HG03196 (cell line): ENCODE data around the gene MATN3.
"Not testable (repeated sequence)": the region's sequence is repeated elsewhere in the genome, so short reads cannot be mapped to it uniquely, and the experiment has no call there.

Experiments
- ATAC-seq: cut with Tn5 transposase; IDR thresholded peaks from one replicate; pipeline ENCODE4 v1.9.1; 2021; ENCODE audit not compliant: unreplicated experiment

MATN3 gene, protein sequence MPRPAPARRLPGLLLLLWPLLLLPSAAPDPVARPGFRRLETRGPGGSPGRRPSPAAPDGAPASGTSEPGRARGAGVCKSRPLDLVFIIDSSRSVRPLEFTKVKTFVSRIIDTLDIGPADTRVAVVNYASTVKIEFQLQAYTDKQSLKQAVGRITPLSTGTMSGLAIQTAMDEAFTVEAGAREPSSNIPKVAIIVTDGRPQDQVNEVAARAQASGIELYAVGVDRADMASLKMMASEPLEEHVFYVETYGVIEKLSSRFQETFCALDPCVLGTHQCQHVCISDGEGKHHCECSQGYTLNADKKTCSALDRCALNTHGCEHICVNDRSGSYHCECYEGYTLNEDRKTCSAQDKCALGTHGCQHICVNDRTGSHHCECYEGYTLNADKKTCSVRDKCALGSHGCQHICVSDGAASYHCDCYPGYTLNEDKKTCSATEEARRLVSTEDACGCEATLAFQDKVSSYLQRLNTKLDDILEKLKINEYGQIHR

DNA sequence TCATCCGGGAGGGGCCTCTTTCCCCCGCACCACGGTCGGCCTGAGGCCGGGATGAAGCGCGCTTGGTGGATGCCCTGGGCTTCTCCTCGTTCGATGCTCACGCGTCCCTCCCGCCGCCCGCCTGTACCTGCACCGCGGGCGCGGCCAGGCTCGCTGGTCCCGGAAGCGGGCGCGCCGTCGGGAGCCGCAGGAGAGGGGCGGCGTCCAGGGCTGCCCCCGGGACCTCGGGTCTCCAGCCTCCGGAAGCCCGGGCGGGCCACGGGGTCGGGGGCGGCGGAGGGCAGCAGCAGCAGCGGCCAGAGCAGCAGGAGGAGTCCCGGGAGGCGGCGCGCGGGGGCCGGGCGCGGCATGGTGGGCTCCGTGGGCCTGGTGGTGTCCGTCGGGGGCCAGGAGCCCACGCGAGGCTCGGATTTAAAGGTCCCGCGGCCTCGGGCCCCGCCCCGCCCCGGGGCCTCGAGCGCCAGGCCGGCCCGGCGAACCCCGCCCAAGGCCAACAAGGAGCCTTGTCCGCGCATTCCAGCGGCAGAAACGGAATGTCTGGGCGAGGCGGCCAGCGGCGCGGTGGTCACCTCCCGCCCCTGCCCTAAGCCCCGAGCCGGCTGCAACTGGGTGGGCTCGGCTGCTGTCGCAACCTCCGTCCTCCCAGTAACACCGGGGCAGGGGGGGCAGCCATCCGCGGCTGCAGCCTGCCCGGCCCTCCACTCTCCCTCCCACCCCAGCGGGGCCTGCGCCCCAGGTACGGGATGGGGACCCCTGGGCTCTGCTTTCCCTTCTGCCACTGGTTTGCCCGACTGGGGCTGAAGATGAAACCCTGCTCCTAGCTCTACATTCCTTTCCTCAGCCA, at the start of gene MATN3:
Gene MATN3 (minus strand): TSS at position 387 of the 844 bp plus-strand sequence. CDS start 37 bp downstream, at position 350.
- no peak for ATAC-seq

DNA sequence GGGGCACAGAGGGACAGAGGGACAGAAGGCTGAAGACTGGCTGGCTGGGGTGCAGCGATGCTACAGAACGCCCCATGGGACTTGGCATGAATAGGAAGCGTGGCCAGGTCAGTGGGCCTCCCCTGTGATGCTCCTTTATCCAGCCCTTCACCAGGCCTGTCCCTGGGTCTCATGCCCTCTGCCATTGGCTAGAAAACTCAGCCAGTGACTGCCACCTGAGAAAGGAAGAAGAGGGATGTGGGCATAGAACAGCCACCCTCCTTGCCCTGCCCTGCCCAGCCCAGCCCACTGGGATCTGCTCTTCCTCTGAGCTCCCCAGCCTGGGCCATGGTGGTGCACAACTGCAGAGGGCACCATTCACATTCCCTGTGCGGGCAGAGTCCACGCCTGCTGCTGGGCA, 49.5 kb upstream of the MATN3 start:
- ATAC-seq, result no peak

DNA sequence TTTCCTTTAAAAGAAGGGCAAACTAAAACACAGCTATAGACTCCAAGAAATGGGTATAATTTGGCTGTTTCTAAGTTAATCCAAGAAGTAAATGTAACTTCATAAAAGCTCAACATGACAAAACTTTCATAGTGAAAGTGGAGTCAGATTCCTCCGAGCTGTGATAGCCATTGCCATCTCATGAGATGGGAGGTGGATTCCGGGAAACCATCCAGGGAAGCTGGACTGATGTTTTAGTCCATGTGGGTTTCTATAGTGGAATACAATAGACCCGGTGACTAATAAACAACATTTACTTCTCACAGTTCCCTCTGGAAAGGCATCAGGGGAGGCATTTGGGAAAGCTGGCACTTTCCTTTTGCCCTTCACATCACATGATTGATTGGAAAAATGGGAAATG, 49.0 kb upstream of the MATN3 start:
- ATAC-seq, result no peak

DNA sequence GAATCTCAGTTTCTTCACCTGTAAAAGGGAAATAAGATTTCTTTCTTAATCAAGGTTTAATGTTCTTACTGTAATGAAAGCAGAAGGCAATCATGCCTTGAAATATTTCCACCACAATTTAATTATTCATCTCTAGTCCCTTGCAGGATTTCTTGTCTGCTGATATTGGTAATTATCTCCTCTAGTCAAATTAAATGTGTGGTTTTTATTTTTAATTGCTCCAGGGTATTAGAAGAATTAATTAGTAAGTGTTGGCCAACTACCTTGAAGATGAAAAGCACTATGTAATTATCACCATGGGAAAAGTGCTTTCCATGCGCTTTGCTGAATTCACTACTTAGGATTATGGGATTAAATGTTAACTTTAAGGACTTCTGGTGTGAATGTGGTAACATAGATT, 47.6 kb upstream of the MATN3 start:
- no peak for ATAC-seq

DNA sequence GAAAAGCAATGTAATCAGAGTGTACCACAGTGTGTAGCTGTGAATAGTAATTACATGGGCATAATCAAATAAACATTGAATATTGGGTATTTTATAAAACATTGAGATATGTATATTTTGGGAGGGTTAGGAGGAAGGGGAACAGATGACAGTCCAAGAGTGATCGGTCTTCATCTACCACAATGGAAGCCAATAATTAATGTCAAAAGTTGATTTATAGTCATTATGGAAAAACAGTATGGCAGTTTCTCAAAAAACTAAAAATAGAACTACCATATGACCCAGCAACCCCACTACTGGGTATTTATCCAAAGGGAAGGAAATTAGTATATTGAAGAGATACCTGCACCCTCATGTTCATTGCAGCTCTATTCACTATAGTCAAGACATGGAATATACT, 44.8 kb upstream of the MATN3 start:
- ATAC-seq, result no peak

DNA sequence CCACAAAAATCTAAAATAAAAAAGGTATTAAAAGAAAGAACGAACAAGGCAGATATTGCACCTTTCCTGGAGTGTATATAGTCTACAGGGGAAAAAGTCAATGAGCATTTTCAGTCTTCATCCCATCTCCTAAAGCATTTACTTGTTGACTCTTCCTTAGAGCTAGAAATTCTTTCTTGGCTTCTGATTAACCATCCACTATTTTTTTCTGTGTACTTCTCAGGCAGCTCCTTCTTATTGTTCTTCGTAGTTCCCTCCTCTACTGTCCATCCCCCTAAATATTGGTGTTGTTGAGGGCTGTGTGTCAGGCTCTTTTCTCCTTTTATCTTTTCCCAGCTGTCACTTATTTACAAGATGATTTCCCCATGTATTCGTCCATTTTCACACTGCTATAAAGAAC, 42.5 kb upstream of the MATN3 start:
- no peak for ATAC-seq

DNA sequence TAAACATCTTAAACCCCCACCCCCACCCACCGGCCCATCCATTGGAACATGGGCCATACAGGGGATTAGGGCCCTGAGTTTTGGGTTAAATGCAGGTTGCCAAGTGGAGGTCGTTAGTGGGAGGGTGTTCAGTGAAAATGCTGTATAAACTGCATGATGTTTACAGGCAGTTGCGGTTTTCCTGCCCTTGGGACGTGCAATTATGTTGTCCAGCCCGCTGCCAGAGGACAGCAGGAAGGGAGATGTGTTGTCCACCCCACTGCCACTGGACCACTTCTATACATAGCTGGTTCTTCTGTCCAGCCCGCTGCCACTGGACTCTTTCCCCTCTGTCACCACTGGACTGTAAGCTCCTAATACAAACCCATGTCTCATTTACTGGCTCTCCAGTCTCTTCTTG, 41.7 kb upstream of the MATN3 start:
- ATAC-seq, result no peak

DNA sequence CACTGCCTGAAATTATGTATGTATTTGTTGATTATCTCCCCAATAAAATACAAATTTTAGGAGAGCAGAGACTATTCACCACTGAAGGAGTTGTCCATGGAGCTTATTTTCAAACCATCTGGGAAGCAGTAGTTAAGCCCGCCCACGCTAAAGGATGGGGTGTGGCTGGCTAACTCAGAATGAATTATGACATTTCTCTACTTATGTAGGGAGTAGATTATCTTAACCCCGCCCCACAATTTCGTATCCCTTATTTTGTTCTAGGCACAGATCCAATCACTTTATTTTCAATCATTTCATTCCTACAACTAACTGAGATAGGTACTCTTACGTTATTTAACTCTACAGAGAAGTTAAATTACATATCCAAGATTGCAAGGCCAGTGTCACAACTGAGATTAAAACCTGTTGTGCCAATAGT, 40.4 kb upstream of the MATN3 start:
- no peak for ATAC-seq

DNA sequence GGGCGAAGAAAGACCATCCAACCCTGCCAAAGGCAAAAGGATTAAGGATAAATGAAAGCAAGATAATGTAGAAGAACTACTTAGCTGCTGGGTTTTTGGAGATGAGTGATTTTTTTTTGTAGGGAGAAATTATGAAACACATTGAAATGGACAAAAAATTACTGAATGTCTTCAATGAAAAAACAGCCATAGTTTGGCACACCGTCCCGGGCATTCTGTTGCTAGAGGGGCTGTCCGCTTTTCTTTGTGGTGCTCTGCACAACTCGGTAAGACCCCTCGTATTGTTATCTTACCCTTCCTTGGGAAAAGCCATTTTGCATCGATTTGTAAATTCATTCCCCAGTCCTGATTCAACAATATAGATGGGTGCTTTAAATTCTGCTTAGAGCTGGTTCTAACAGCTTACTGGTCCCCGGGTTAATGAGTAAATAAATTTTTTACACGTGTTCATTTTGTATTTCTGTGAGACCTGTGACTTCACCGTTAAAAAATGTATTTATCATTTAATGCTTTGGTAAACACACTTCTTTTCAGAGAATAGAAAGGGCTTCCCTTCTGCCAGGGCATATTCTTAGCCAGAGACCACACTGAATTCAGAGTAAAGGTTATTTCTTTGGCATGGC, 39.9 kb upstream of the MATN3 start:
- no peak for ATAC-seq

DNA sequence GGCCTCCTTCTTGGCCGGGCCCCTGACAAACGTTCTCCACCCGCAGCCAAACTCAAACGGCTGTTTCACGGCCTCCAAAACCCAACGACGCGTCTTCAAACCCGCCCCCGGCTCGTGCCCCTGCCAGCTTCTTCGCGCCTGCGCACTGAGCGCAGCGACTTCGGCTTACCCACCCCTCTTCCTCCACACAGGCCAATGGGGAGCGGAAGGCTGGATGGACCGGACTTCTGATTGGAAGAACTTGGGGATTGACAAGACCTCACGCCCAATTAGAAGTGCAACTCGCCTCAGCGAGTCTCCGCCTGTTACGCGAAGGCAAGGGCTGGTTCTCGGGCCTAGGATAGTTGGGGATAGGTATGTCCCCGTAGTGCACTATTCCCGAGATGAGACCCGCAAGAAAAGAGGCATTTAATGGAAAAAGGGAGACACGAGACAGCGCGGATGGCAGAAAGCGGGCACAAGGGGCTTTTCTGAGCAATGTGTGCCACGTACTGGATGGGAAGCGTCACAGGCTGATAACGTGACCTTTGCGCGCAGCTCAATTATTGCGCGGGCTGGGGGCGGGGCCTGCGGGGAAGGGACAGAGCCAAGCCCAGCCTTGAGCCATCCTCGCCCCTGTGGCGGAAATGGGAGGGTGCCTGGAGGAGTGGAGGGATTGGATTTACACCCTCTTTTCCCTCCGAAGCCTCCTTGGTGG, 39.2 kb upstream of the MATN3 start, which contains the start of gene LAPTM4A:
Gene LAPTM4A (minus strand): TSS at position 97 of the 697 bp plus-strand sequence. CDS start 108 bp downstream, outside the sequence.
- peak; percentile 95 for ATAC-seq

DNA sequence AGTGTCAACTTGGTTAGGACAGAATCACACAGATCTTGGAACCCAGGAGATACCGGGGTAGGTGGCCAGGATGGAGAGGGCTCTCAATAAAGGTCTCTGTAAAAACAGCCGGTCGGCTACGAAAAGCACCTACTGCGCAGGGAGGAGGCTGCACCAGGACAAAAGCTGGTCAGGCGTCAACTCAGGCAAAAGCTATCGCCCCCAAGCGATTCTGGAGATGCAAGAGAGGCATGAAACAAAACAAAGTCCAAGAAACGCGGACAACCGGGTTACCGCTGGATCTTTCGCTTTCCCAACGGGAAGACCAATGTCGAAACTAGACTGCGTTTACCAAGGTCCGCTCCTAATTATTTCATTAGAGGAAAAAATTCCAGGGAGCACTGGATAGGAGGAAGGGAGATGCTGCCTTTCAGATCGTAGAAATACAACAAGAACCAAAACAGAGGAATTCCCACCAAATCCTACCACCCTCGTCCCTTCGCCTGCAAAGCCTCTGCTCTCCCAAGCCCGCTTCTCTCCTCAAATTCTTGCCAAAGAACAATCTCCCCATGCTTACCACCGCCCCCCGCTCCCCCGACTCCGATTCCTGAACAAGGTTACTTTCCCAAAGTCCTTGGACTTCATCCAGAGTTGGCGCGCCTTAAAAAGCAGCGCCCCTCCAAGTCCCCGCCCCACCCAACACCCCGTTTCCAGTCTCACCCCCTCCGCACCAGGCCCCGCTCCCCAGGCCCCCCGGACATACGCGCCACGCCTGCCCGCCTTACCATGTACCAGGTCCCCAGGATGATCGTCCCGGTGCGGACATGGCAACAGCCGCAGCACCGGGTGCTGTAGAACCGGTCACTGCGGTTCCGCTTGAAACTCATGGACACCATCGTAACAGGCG, 38.4 kb upstream of the MATN3 start:
- peak; percentile 26 for ATAC-seq

DNA sequence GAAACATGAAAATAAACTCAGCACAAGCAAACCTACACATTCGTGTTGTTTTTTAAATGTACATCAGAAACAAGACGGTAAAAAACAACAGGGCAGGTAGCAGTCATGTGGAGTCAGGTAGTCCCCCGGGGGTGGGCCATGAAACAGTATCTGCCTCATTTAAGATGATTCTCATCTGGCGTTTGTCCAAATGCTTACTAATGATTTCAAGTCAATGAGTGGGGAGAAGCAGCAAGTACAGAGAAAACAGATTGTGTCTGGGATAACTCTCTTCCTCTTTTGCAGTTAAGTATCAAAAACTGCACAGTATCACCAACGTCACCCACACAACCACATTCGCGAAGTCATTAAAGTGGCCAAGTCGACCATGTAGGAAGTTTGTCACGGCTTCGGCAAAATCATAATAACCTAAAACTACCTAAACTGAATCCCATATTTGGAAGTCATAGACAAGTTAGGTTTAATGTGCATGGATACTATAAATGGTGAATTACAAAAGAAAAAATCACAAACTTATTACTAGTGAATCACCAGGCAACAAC, 37.7 kb upstream of the MATN3 start:
- ATAC-seq, result no peak

DNA sequence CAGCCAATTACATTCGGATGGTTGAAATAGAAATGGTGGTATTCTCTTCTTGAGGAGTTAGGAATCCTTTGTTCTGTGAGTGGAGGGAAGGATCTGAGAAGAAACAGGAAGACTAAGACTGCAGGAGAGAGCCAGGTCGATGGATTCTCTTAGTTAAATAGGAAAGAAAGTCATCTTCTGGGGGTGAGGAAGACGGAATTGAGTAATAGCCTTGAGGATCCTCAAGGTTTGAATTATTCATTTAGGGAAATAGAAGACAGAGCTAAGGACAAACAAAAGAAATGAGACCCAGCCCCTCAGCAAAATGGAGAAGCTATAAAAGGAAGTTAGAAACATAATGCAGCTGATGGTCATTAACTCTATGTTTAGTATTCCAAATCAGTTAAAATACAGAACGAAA, 37.2 kb upstream of the MATN3 start:
- no peak for ATAC-seq

DNA sequence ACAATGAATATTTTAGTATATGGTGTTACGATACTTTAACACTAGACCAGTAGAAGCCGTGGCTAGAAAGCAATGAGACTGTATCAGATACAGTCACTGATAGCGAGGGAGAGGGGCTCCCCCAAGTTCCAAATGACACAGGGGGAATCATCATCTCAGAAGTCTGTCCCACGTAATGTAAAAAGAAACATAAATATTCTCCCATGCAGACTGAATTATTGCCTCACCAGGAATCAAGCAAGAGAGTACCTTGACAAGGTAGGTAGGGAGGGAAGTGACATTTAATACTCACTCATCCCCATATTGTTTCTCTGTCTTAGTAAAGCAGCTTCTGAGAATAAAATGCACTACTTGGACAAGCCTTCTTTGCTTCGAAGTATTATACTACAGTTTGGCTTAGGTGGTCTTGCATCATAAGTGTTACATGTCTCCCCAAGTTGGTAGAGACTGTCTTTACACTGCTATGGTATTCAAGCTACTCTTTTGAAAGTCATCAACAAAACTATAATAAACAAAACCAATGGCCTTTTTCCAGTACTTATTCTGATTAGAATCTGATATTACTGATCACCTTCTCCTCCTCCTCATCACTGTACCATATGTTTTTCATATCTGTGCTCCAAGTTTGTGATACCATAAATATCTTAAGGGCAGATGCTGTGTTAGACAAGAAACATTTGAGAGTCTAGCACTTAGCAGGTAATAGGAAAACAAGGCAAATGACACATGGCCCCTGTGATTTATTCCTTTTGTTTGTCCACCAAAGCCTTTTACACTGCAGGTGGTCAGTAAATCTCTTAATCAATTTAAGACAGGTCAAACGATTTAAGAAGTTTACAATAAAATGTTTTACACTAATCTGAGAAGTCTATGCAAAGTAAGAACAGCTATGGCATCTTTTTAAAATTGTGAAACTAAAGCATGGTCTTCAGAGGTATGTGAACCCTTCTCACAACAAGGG, 36.3 kb upstream of the MATN3 start:
- ATAC-seq, result no peak

DNA sequence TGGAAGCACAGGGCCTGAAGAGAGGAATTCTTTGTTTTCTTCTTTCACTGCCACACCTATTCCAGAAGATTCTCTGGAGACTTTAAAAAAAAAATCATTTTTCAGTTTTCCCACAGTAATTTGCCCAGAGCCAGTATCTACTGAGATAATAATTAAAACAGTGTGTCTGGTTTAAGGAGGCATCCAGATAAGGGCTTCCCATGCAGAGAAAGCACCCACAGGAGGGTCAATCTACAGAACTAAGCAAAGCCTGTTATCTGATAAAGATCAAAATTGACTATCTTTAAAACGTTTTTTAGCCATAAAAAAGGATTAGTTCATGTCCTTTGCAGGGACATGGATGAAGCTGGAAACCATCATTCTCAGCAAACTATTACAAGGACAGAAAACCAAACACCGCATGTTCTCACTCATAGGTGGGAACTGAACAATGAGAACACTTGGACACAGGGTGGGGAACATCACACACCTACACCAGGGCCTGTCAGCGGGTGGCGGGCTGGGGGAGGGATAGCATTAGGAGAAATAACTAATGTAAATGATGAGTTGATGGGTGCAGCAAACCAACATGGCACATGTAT, 33.3 kb upstream of the MATN3 start:
- not testable (repeated sequence) for ATAC-seq

DNA sequence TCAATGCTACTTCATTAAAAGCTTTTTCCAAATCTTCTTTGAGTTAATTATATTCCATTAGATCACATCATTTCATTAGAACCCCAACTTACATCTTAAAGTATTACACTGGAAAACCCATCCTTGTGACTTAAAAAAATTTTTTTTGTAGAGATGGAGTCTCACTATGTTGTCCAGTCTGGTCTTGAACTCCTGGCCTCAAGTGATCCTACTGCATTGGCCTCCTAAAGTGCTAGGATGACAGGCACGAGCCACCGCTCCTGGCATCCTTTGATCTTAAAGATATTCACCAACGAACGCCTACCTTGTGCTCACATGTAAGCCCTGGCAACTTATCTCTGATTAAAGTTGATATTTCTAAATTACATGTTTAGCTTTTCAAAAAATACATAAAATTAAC, 32.3 kb upstream of the MATN3 start:
- no peak for ATAC-seq

DNA sequence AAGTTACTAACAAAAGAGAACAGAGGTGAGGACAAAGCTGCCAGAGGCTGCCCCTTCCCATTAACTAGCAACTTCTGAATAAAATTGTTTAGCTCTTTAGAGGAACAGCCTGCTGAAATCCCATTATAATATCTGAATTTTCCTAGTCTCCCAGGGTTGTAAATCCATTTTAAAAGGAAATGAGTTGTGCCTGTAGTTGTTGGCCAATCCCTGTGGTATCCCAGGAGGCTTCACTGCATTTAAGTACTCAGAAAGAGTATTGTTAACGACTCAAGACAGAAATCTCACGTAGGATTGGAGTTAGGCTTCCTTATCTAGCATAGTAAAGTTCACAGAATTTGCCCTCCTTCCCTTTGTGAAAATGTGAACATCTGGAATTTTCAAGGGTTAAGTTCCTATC, 30.1 kb upstream of the MATN3 start:
- ATAC-seq, result no peak
